ENCODE measurements around the gene RHCE.
A peak's percentile ranks its signal among the peaks of the same experiment; 100 is the strongest.

Gene RHCE

GRCh38 chr1:25432749-25433388 is 12.2 kb upstream of the RHCE start:
- TF ChIP-seq CTCF (conservative IDR thresholded peaks at IDR 0.05; ENCODE audit: low read depth, low read length), result no peak
- H3K4me3 ChIP-seq (ENCODE audit: low read depth, low read length), result no peak overlapping the region
- DNase-seq (ENCODE audit: low read depth), result no peak

GRCh38 chr1:25431955-25432719 is 11.5 kb upstream of the RHCE start:
- no peak for TF ChIP-seq CTCF (conservative IDR thresholded peaks at IDR 0.05; ENCODE audit: low read depth, low read length)
- DNase-seq (ENCODE audit: low read depth), result no peak

GRCh38 chr1:25430967-25431881 is 10.6 kb upstream of the RHCE start:
- TF ChIP-seq CTCF (conservative IDR thresholded peaks at IDR 0.05; ENCODE audit: low read depth, low read length), result no peak
- no peak for DNase-seq (ENCODE audit: low read depth)
- H3K4me3 ChIP-seq (ENCODE audit: low read depth, low read length), result peak overlapping the region; percentile 81

More at GRCh38 chr1:25431955-25432719, 11.5 kb upstream of the RHCE start:
- peak overlapping the region; percentile 81 for H3K4me3 ChIP-seq (ENCODE audit: low read depth, low read length)

- no peak for TF ChIP-seq CTCF (conservative IDR thresholded peaks at IDR 0.05; ENCODE audit: low read depth, low read length)
- peak; percentile 96 for DNase-seq (ENCODE audit: low read depth)
- H3K4me3 ChIP-seq (ENCODE audit: low read depth, low read length), result peak within 1 kb of the TSS; percentile 86
Measured at GRCh38 chr1:25430073-25430966, 9.7 kb upstream of the RHCE start, which contains the start of gene MACO1. MACO1 (plus strand) TSS chr1:25430897; CDS start chr1:25431099, 202 bp downstream.

- no peak for DNase-seq (ENCODE audit: low read depth)
- no peak overlapping the region for H3K4me3 ChIP-seq (ENCODE audit: low read depth, low read length)
- no peak for TF ChIP-seq CTCF (conservative IDR thresholded peaks at IDR 0.05; ENCODE audit: low read depth, low read length)
Measured at GRCh38 chr1:25428475-25429166, 8.0 kb upstream of the RHCE start.
